NCI-H1417 treated with DMSO at 0.1 percent for 48 hours (cell line): ENCODE data around the gene HECTD3.

Experiments used
- DNase-seq: peaks from one replicate; lab custom pipeline; 2025; lab: John Stamatoyannopoulos, UW

Gene HECTD3

DNA sequence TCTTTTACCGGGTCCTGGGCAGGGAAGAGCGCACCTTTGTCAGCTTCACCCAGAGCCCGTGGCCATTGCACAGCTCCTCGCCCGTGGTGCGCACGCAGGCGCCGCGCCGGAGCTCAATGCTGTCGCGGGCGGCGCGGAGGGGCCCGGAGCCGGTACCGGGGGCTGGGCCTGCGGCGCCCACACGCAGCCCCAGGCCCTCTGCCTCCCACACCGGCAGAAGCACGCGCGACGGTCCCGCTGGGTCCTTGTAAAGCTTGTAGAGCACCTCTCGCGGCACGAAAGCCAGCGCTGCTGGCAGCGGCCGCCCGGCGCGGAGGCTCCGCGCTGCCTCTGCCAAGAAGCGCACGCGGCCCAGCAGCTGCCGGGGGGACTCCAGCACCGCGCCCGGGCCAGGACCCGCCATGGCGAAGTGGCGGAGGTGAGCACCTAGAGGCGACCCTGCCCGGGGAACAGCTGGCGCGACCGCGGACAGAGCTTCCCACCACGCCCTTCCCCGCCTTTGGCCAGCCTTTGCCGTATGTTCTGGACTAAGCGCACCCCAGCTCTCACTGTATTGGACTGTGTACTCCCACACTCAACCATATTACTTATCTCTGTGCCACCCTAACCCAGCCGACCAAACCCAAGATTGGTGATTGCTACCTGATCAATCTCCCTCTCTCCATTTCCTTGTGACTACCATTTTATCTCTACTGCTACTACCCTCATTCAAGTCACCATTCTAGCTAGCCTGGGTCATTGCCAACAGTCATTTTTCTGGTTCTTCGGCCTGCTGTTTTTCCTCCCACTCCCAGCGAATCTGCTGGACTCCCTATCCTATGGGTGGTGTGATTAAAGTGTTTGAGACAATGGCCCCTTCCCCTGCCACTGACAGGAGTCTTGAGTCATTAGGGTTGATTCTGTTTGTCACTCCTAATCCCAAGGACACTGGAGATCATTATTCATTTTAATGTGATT lies at the start of gene HECTD3:
TSS of gene HECTD3 (minus strand) at position 470 of the 957 bp plus-strand sequence. CDS start at position 403, 67 bp downstream.
- DNase-seq = peak; percentile 14

DNA sequence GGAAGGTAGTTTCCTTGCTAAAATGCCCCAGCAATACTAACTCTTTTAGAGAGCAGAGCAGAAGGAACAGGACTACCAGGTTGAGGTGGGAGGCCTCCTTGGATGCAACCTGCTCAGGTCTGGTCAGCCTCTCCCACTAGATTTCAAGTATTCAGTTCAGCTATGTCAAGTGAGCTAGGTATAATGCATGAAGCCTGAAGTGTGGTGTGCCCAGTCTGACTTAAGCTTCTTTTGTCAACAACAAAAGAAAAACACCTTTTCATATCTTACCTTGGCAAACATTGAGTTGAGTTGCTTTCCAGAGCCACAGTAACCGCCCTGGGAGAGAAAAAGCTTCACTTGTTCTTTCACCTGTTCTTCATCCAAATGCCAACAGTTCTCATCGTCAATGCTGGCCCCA lies 48.7 kb upstream of the HECTD3 start:
- DNase-seq = no peak

- no peak for DNase-seq
These were observed 46.4 kb upstream of the HECTD3 start for GRCh38 chr1:45057542-45057941.

- DNase-seq = no peak
These were observed 40.1 kb upstream of the HECTD3 start for GRCh38 chr1:45051005-45051772.

DNA sequence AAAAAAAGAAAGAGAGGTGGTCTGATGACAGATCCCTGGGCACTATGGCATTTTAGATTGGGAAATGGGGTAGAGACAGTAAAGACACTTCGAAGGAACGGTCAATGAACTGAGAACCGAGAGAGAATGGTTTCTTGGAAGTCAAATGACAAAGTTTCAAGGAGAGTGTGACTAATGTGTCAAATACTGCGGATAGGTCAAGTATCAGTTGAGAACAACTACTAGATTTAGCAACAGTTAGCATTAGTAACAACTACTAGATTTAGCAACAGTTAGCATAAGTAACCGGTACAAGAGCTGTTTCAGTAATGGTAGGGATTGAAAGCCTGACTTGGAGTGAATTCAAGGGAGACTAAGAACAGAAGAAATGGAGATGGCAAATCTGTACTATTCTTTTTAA lies 35.9 kb upstream of the HECTD3 start:
- no peak for DNase-seq

DNA sequence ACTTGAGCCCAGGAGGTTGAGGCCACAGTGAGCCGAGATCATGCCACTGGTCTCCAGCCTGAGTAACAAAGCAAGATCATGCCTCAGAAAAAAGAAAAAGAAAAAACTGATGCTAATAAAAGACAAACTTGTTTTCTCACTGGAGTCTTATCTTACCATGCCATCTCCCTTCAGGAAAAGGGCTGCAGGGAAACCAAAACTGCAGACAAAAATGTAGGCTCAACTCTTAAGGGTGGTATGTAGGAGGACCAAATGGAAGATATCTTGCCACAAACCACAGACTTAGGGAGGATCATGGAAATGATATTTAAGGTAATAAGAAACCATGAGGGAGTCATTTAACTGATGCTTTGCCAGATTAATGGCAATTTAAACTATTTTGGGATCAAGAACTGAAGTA lies 33.8 kb upstream of the HECTD3 start:
- no peak for DNase-seq

- DNase-seq = no peak
These were observed 32.0 kb upstream of the HECTD3 start for GRCh38 chr1:45043094-45043493.

DNA sequence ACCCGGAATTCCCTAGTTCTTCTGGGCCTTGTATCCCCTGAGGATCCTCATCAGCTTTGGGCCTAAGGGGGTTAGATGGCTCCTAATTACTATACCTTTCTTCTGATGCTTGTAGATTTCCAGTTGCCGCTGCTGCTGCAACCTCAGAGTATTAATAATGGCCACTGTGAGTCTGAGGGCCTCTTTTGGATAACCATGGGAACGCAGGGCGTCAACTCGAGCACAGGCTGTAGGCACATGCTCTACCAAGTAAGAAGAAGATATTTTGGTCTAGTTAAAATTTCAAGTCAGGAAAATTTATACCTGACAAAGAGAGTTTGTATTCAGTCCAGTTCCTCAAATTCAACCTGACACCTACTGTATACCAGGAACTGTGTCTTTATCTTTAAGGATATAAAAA lies 29.2 kb upstream of the HECTD3 start:
- no peak for DNase-seq

GRCh38 chr1:45038661-45039364 lies 27.7 kb upstream of the HECTD3 start:
- no peak for DNase-seq

DNA sequence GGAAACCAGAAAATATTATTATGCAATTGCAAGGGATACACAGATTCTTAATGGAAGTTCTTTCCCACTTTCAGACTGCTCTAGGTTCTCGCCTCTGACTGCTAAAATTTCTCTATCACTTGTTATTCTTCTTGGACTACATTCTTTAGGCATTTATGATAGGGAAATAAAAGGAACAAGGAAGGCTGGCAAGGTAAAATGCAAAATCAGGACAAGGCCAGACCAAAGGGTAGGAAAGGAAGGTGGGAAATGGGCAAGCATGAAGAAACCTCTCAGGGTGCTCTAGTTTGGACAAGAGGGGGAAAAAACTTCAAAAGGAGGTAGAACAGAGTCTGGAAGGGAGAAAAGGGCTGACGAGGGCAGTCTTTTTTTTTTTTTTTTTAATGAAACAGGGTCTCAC lies 27.1 kb upstream of the HECTD3 start:
- no peak for DNase-seq

DNA sequence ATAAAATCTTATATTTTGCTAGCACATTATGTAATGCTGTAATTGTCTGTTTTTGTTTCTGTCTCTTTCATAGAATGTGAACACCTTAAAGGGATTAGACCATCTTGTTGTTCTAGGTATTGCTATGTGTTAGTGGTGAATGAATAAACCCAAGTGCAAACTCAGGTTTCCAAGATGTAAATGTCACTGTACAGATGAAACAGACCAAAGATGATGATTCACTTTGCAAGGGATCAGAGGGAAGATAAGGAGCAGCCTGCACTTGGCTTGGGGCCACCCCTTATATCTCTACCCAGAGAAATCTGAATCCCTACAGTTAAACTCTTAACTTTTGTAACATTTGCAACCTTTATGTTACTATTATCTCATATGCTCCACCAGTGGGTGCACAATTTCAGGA lies 26.3 kb upstream of the HECTD3 start:
- DNase-seq = no peak

DNA sequence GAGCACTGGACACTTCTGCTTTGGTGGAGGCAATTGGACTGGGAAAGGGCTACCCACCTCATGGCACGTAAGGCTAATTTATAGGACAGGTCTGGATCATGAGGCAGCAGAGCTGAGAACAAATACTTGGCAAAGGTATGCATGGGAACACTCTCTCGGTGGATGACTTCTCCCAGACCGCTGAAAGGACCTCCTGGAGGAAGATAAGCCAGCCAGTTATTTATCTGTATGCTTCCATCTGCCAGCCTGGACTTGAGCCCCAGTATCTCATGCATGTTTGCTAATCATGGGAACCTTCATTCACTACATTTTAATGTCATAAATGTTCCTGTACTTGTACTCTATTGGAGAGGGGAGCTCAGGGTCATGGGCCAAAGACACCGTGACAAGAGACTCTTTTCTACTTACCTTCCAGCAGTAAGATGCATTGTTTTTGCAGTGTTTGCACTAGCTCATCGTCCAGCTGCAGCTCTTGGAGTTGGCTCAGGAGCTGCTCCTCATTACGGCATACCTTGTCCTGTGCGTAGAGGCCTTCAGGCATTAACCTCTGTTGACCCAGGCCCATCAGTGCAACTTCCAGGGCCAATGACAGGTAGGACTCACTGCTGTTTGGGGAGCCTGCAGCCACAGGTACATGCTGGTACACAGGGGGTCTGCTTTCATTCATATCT lies 24.6 kb upstream of the HECTD3 start:
- no peak for DNase-seq

GRCh38 chr1:45033356-45033755 lies 22.2 kb upstream of the HECTD3 start:
- DNase-seq = no peak

DNA sequence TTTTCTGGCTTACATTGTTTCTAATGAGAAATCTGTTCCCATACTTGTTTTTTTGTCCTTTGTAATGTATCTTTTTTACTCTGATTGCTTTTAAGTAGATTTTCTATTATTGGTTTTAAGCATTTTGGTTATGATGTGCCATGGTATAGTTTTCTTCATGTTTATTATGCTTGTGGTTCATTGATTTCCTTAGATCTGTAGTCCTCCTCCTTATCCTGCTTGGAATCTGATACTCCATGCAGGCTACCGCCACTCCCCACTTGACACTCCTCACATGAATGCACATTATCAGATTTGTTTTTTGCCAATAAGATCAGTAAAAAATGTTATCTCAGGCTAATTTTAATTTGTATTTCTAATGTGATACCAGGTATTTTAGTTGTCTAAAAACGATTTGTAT lies 21.7 kb upstream of the HECTD3 start:
- no peak for DNase-seq

GRCh38 chr1:45026446-45026845 lies 15.3 kb upstream of the HECTD3 start:
- DNase-seq = no peak

DNA sequence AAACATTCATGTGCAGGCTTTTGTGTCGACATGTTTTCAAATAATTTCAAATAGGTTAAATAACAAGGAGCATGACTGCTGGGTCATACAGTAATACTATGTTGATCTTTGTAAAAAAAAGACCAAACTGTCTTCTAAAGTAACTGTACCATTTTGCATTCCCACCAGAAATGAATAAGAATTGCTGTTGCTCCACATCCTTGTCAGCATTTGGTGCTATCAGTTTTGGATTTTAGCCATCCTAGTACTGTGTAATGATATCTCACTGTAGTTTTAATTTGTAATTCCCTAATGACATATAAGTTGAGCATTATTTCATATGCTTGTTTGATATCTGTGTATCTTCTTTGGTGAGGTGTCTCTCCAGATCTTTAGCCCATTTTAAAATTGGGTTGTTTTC lies 12.5 kb upstream of the HECTD3 start:
- no peak for DNase-seq

- DNase-seq = no peak
These were observed 7.6 kb upstream of the HECTD3 start for GRCh38 chr1:45018599-45019230.

DNA sequence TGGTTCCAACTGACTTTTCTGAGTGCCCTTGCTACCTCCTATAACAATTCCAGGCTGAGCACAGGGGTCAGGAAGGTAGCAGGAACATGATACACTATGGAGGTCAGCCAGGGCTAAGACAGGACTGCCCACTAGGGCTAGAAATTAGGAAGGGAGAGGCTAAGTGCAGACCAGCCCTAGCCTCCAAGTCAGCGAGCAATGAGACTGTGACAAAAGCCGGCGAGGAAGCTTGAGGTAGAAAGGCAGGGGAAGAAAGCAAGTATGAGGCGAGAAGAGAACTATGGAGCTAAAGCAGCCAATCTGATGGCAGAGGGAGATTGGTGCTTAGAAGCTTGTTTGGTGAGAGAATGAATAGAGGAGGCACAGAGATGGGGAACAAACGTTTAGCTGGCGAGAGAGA lies 5.6 kb upstream of the HECTD3 start:
- no peak for DNase-seq

- no peak for DNase-seq
These were observed 5.1 kb upstream of the HECTD3 start for GRCh38 chr1:45016090-45016697.

GRCh38 chr1:45015683-45016082 lies 4.6 kb upstream of the HECTD3 start:
- DNase-seq = no peak
